Fibroblast of the aortic adventitia (primary cell): Measurements from ENCODE around the gene RBL1. TPM values are rescaled to one million over a fixed set of nuclear protein-coding genes. Genes with fewer than 3 reads are reported as not detected.

Experiments
- DNase-seq: peaks from one replicate; pipeline ENCODE4 v3.0.0-alpha.2; 2010; ENCODE audit warnings: low read depth
- H3K4me3 ChIP-seq: 2 replicates; pipeline ENCODE4 v1.5.1; 2011; ENCODE audit warnings: low read depth, mild to moderate bottlenecking, control low read depth, low read length, moderate library complexity
- CTCF ChIP-seq: IDR thresholded peaks from 2 replicates; pipeline ENCODE4 v1.5.1; 2011; ENCODE audit warnings: mild to moderate bottlenecking, low read length, control low read depth, inconsistent platforms; ENCODE audit not compliant: insufficient read depth
- total RNA-seq: library from RNA; depleted of rRNA; stranded (reverse); fragments of >200 nt; gene quantifications from 2 replicates; pipeline ENCODE4 v1.2.3, GENCODE V29; 2012; ENCODE audit warnings: low replicate concordance

Gene RBL1
- total RNA-seq, 1 donor = 31.9 TPM

GRCh38 chr20:37108676-37109075, 12.9 kb upstream of the RBL1 start:
- no peak for TF ChIP-seq CTCF
- DNase-seq = no peak
- H3K4me3 ChIP-seq = no peak overlapping the region

- H3K4me3 ChIP-seq = no peak overlapping the region
- no peak for DNase-seq
- TF ChIP-seq CTCF = no peak
Measured at GRCh38 chr20:37102571-37102970, 6.8 kb upstream of the RBL1 start.

GRCh38 chr20:37096415-37097041, 731 bp upstream of the RBL1 start:
- no peak for TF ChIP-seq CTCF
- no peak overlapping the region for H3K4me3 ChIP-seq
- DNase-seq = no peak

- no peak for TF ChIP-seq CTCF
- peak; percentile 10 for DNase-seq
- peak overlapping the region; percentile 87 for H3K4me3 ChIP-seq
Measured at GRCh38 chr20:37095108-37095598, 644 bp downstream of the RBL1 start.

GRCh38 chr20:37090407-37090806, 5.4 kb downstream of the RBL1 start:
- H3K4me3 ChIP-seq = no peak overlapping the region
- DNase-seq = no peak
- no peak for TF ChIP-seq CTCF

- H3K4me3 ChIP-seq = no peak overlapping the region
- peak; percentile 29 for TF ChIP-seq CTCF
- DNase-seq = no peak
Measured at GRCh38 chr20:37081717-37082289, 14.0 kb downstream of the RBL1 start.
